Activated CD8-positive, alpha-beta memory T cell treated with anti-CD3 and anti-CD28 coated beads, Interleukin-2, amount 50 U/mL, for 24 hours (primary cell): ENCODE measurements around the gene SPG7.

Experiments
- DNase-seq: peaks from one replicate; pipeline ENCODE4 v3.0.0-alpha.2; 2020; ENCODE audit errors: extremely low read depth

SPG7 gene

DNA sequence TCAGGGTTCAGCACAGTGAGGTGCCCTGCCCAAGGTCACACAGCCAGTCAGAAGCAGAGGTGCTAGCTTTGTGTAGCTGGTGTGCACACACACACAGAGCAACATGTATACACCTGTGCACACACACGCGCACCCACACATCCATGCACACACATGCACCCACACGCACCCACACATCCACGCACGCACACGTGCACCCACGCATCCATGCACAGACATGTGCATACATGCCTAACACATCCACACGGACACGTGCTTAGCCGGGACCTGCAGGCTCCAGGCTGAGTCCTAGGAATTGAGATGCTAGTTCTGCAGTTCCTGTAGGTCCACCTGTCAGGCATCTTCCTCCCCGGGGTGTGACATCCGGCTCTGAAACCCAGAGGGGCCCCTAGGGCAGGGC, 92.2 kb downstream of the SPG7 start:
- DNase-seq, result no peak

DNA sequence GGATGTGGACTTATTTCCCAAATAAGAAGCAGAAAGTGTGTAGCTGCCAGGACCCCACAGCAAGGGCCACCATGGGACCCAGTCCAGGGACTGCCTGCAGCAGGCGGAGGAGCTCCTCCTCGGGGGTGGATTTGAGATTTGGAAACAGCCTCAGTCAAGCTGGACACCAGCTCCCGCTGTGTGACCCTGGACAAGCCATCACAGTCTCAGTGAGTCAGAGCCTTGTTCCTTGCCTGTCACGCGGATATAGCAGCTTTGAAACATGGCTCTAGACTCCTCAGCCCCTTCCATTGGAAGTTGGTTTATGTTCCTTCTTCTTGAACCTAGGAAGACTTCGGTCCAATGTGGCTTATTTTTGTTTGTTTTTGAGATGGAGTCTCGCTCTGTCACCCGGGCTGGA, 92.8 kb downstream of the SPG7 start:
- DNase-seq, result no peak

DNA sequence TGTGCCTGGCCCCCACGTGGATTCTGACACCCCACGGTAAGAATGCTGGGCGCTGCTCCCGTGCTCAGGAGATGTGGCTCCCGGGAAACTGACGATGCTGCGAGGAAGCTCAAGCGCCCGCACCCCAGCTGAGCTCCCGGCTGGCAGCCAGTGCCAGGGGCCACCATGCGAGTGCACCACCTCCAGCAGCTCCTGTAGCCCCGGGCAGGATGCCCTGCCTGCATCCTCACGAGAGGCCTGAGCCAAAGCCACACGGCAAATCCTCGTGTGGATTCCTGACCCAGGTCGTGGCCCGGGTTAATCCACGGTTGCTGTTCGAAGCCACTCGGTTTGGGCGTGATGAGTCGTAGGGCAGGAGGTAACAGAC, 93.7 kb downstream of the SPG7 start:
- no peak for DNase-seq

DNA sequence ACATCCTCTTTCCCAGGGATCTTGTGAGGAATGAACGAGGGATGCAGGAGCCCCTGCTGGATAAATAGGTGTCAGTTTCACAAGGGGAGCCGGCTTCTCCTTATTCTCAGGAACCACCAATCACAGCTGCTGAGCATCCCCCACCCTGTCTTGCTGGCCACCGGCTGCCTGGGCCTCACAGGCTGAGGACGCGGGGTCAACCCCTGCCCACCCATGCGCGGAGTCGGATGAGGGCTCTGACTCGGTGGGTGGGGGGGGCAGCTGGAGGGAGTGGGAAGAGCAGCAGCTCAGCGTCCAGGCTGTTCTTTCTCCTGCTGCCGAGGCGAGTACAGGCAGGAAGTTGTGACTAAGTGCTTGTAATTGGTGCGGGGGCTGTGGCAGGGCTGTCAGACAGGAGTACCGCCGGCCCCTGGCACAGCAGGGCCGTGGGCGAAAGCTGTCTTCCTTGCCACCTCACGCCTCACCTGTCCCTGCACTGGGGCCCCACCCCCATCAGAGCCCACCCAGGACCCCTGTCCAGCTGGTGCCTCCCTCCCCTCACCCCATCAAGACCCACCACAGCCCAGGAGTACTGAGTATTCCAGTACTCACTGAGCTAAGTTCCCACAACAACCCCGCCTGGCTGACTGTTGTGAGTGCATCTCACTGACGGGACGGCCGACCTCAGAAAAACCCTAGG, 94.2 kb downstream of the SPG7 start:
- DNase-seq, result peak; percentile 32

DNA sequence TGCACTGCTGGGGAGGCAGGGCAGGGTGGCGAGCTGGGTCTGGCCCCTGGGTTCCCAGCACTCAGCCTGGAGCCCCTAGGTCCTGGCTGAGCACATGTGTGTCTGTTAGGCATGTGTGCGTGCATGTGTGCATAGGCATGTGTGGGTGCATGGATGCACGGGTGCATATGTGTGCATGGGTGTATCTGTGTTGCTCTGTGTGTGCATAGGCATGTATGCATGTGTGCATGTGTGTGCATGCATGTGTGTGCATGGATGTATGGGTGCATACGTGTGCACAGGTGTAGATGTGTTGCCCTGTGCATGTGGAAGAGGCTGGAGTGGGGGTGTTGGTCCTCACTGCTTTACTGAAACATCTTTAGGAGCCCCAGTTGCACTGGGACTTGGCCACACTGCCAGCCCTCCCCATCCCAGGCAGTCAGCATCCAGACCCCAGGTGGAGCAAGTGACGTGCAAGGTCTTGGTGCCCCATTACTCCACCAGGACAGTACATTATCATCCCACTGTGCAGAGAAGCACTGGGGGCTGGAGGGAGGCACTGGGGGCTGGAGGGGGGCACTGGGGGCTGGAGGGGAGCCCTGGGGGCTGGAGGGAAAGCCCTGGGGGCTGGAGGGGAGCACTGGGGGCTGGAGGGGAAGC, 94.9 kb downstream of the SPG7 start:
- DNase-seq, result no peak

DNA sequence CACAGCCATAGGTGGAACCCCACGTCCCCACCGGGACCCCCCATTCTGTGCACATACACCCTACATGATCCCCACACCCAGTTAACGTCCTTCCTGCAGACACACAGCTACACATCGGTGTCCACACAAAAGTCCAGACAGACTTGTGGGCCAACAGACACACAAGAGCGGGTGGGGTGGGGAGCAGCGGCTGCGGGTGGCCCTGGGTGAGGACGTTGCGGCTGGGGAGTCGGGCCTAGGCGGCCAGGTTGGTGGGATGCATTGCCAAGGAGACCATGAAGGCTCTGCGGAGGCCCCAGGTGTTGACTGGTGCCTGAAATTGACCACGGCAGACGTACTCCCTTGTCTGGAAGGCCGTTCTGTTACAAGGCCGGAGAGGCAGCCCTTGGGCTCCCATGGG, 96.6 kb downstream of the SPG7 start:
- no peak for DNase-seq

DNA sequence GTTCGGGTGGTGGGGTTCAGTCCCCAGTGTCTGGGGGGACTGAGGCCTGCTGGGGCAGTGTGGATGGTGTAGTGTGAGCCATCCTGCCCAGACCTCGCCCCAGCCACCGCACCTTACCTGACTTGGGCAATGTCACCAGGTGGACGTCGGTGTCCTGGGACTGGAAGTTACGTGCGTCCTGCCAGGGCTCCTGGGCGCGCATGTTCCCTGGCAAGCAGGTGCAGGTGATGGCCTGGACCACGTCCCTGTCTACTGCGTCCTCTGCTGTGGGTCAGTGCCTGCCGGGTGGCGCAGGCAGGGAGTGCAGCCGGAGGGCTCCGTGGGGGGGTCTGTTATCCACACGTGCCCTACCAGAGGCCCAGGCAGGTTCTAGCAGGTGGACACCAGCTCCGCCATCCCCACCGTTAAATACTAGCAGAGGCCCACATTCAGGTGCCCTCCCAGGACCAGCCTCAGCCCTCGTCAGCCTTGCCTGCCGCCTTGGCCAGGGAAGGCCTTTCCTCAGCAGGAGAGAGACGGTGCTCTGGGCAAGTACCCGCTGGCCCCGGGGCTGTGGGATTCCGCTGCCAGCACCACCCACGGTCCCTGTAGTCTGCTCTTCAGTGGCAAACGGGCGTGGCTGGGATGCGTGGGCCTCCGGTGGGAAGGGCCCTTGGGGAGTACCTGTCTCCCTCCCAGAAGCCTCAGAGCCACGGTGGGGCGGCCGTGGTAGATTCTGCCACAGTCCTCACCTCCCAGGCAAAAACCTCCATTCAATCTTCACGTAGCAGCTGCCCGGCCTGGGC, 97.2 kb downstream of the SPG7 start:
- DNase-seq, result no peak

DNA sequence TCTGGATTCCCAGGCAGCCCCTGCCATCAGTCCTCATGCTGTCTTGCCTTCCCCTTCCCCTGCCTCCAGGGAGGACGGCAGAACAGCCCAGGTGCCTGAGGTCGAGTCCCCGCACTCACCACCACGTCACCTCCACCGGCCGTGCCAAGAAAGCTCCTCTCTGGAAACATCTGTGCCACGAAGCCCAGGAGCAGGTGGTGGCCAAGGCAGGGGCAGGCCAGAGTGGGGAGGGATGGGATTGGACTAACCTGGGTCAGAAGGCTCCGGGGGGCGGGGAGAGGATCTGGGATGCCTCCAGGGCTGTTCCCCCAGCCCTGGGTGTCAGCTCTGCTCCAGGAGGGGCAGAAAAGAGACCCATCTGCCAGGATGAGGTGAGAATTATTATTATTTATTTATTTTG, 97.8 kb downstream of the SPG7 start:
- no peak for DNase-seq
